ENCODE measurements around the gene NBAS.
"Not testable (repeated sequence)": the region's sequence is repeated elsewhere in the genome, so short reads cannot be mapped to it uniquely, and the experiment has no call there.

NBAS gene

GRCh38 chr2:15251753-15252152, 309.4 kb downstream of the NBAS start:
- DNase-seq, result no peak

GRCh38 chr2:15250946-15251345, 310.2 kb downstream of the NBAS start:
- DNase-seq, result not testable (repeated sequence)

GRCh38 chr2:15246870-15247269, 314.3 kb downstream of the NBAS start:
- no peak for DNase-seq

GRCh38 chr2:15243762-15244161, 317.4 kb downstream of the NBAS start:
- no peak for DNase-seq

- DNase-seq, result no peak
These were observed 318.1 kb downstream of the NBAS start for GRCh38 chr2:15242936-15243461.

- DNase-seq, result no peak
These were observed 319.2 kb downstream of the NBAS start for GRCh38 chr2:15241929-15242328.

GRCh38 chr2:15241201-15241600, 319.9 kb downstream of the NBAS start:
- no peak for DNase-seq

- no peak for DNase-seq
These were observed 323.1 kb downstream of the NBAS start for GRCh38 chr2:15238028-15238427.

- DNase-seq, result no peak
These were observed 330.4 kb downstream of the NBAS start for GRCh38 chr2:15230599-15231192.

GRCh38 chr2:15226661-15227060, 334.5 kb downstream of the NBAS start:
- DNase-seq, result no peak

- no peak for DNase-seq
These were observed 336.0 kb downstream of the NBAS start for GRCh38 chr2:15225131-15225530.

GRCh38 chr2:15224641-15225040, 336.5 kb downstream of the NBAS start:
- no peak for DNase-seq

GRCh38 chr2:15223887-15224286, 337.2 kb downstream of the NBAS start:
- no peak for DNase-seq

- no peak for DNase-seq
These were observed 338.3 kb downstream of the NBAS start for GRCh38 chr2:15222856-15223255.

GRCh38 chr2:15220603-15221002, 340.5 kb downstream of the NBAS start:
- DNase-seq, result no peak

GRCh38 chr2:15218423-15219086, 342.6 kb downstream of the NBAS start:
- DNase-seq, result no peak

GRCh38 chr2:15212249-15212648, 348.9 kb downstream of the NBAS start:
- no peak for DNase-seq

- DNase-seq, result not testable (repeated sequence)
These were observed 350.6 kb downstream of the NBAS start for GRCh38 chr2:15210542-15210941.

- no peak for DNase-seq
These were observed 354.7 kb downstream of the NBAS start for GRCh38 chr2:15206419-15206818.

- DNase-seq, result no peak
These were observed 355.6 kb downstream of the NBAS start for GRCh38 chr2:15205562-15205961.

GRCh38 chr2:15201009-15201408, 360.1 kb downstream of the NBAS start:
- DNase-seq, result no peak

GRCh38 chr2:15200581-15200980, 360.6 kb downstream of the NBAS start:
- no peak for DNase-seq

- DNase-seq, result no peak
These were observed 363.1 kb downstream of the NBAS start for GRCh38 chr2:15198051-15198450.

- DNase-seq, result no peak
These were observed 365.3 kb downstream of the NBAS start for GRCh38 chr2:15195813-15196212.

GRCh38 chr2:15191789-15192188, 369.3 kb downstream of the NBAS start:
- DNase-seq, result no peak

Data from right hindlimb (tissue), 1 donor.